Coronary artery (tissue), 2 donors: Measurements from ENCODE around the gene ATIC.

Source experiments
- DNase-seq: peaks from one replicate; pipeline ENCODE4 v3.0.0-alpha.2; 2017; ENCODE audit warnings: low spot score
- H3K27ac ChIP-seq, 2 donors: fragments of 200-600 bp; sonication (generic); one replicate each; pipeline ENCODE4 v1.5.1; 2016 to 2019
- H3K4me3 ChIP-seq: fragments of 200-600 bp; sonication (generic); 2 replicates; pipeline ENCODE4 v1.5.1; 2016; ENCODE audit warnings: mild to moderate bottlenecking, moderate library complexity
- TF ChIP-seq, protein P1 (sequence below): fragments of 200-600 bp; sonication (generic); IDR thresholded peaks from one replicate; pipeline ENCODE4 v1.5.1; 2019; ENCODE audit warnings: antibody characterized with exemption

ATIC gene

DNA sequence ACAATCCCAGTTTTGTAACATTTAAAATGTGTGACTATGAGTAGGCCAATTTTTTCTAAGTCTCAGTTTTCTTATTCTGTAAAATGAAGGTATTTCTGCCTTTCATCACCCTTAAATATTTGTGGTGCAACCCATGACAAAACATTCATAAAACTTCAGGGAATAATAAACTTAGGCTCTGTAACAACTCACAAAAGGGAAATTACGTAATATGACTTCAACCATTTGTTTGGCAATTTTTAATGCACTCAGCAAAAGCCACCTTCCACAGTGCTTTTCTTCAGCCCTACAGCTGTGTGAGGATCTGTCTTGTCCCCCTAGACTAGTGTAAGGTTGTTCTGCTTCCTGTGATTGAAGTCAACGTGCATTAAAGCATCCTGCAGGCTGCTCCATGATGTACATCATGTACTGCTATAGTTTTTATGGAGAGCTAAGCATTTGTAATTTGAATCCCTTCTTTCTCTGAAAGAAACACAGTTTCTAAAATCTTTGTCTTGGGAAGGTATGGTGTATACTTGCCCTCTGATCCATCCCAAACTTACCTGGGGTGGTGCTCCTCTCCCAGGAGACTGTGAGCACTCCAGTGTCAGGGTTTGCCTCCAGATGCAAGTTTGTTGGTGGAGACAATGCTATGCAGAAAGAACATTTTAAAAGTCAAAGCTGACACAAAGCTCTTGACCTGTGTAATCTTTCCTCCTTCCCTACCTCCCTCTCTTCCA, 84.9 kb downstream of the ATIC start:
- peak overlapping the region; percentile 3 to 49 for H3K27ac ChIP-seq
- TF ChIP-seq, protein P1, sequence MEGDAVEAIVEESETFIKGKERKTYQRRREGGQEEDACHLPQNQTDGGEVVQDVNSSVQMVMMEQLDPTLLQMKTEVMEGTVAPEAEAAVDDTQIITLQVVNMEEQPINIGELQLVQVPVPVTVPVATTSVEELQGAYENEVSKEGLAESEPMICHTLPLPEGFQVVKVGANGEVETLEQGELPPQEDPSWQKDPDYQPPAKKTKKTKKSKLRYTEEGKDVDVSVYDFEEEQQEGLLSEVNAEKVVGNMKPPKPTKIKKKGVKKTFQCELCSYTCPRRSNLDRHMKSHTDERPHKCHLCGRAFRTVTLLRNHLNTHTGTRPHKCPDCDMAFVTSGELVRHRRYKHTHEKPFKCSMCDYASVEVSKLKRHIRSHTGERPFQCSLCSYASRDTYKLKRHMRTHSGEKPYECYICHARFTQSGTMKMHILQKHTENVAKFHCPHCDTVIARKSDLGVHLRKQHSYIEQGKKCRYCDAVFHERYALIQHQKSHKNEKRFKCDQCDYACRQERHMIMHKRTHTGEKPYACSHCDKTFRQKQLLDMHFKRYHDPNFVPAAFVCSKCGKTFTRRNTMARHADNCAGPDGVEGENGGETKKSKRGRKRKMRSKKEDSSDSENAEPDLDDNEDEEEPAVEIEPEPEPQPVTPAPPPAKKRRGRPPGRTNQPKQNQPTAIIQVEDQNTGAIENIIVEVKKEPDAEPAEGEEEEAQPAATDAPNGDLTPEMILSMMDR, result no peak
- DNase-seq, result no peak
- no peak overlapping the region for H3K4me3 ChIP-seq

DNA sequence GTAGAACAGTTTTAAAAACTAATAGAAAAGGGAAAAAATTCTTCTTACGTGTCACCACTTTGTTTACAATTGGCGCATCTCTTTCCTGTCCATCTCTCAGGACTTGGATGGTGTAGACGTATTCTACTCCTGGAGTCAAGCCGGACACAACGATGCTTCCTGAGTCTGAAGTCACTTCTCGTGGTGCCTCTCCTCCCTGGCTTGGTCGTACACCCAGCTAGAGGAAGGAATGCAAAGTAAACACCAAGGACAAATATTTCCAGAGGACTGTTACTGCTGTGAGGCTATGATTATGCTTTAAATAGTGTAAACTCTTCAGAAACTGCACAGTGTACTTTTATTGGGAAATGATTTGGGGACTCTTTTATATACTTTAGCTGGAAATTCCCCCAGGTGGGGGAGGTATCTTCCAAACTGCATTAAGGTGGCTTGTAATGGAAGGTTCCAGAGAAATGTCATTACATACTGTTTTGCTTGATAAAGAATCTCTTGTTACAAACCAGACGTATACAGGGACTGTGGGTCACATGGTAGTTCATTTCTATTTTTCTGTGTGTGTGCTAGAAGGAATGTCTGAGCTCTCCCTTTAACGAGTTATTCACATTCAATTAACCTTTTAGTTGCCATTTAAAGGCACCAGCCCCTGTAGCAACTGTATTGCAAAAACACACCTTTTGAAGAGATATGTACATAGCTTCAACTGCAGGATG, 85.9 kb downstream of the ATIC start:
- TF ChIP-seq, protein P1, result no peak
- H3K27ac ChIP-seq, result peak overlapping the region; percentile 27 to 63
- H3K4me3 ChIP-seq, result peak overlapping the region; percentile 26
- DNase-seq, result no peak

DNA sequence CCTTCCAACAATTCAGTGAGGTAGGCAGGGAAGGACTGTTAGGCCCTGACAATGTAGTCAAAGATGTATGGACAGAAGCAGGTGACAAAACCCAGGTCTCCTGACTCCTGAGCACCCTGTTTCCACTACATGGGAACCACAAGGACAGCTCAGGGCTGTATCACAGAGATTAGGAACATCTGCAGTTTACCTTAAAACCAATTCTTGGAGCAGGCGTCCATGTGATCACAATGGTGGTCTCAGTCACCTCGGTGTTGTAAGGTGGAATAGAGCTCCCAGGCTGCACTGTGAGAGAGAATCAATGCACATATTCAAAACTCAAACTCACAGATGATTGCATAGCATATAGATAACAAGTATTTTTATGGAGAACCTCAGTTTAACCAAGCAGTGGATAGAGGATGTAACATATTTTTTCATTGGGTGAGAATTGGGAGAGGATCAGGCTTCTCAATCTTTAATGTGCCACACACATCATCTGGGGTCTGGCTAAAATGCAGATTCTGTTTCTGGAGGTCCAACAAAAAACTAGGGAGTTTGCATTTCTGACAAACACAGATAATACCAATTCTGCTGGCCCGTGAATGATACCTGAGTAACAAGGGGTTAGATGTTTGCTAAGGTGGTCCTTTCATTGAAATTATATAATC, 87.3 kb downstream of the ATIC start:
- Histone ChIP-seq H3K4me3 (no peak overlapping the region), H3K27ac (peak overlapping the region in 1 of 2 donors; percentile 41)
- TF ChIP-seq, protein P1, result no peak
- no peak for DNase-seq
